Adrenal gland (tissue), 12 donors: ENCODE results near the gene DYRK1A. TPM values are rescaled to one million over a fixed set of nuclear protein-coding genes. Genes with fewer than 3 reads are reported as not detected.
"Not testable (repeated sequence)": the region's sequence is repeated elsewhere in the genome, so short reads cannot be mapped to it uniquely, and the experiment has no call there.

ENCODE experiments used
- DNase-seq, 7 donors: peaks; one replicate each; pipeline ENCODE4 v3.0.0-alpha.2; 2019 to 2020
- H3K27ac ChIP-seq, 5 donors: fragments of 200-600 bp; sonication (generic) in 4 of 5; 1 replicate in 3 of 5; 2 replicates in 2 of 5; pipeline versions ENCODE4 v1.5.1 to v1.8.0; 2016 to 2020; ENCODE audit warnings: mild to moderate bottlenecking in 1 of 5
- H3K27me3 ChIP-seq: fragments of 200-600 bp; 2 replicates; pipeline ENCODE4 v1.8.0; 2021
- H3K36me3 ChIP-seq, 2 donors: fragments of 200-600 bp; replicated peaks in 1 of 2; 1 replicate in 1 of 2; 2 replicates in 1 of 2; pipeline versions ENCODE4 v1.5.1 to v1.8.0; 2018 to 2022
- H3K4me1 ChIP-seq, 2 donors: fragments of 200-600 bp; replicated peaks in 1 of 2; 1 replicate in 1 of 2; 2 replicates in 1 of 2; pipeline versions ENCODE4 v1.5.1 to v1.8.0; 2018 to 2021
- H3K4me3 ChIP-seq, 4 donors: fragments of 200-600 bp; sonication (generic) in 3 of 4; one replicate each; pipeline ENCODE4 v1.5.1; 2016 to 2018
- H3K9me3 ChIP-seq, 3 donors: fragments of 200-600 bp; sonication (generic) in 1 of 3; replicated peaks in 1 of 3; 1 replicate in 2 of 3; 2 replicates in 1 of 3; pipeline versions ENCODE4 v1.5.1 to v1.8.0; 2016 to 2021
- POLR2A ChIP-seq, 2 donors: fragments of 450-650 bp; IDR thresholded peaks; one replicate each; pipeline ENCODE4 v1.6.1; 2017; ENCODE audit warnings: antibody characterized with exemption in 2 of 2, mild to moderate bottlenecking in 2 of 2, moderate library complexity in 1 of 2
- WGBS, 4 donors: extraction: QIAGEN DNeasy Blood & Tissue Kit in 2 of 4; methylation state at CpG; one replicate each; pipeline versions ENCODE4 v1.1.5 to v1.1.7; 2013 to 2017; 5-methylcytosine and 5-hydroxymethylcytosine counted together
- intact Hi-C, 2 donors: fragments of 100-400 bp; cut with DNase I; formaldehyde crosslinking; loops; one replicate each; pipeline versions ENCODE4 v1.14.1 to v1.15.0; 2022 to 2023
- polyA plus RNA-seq, 3 donors: library from polyadenylated mRNA; stranded (reverse); fragments of 200-250 nt in 2 of 3; fragments of 350-450 nt in 1 of 3; fragmentation: Illumina TruSeq in 1 of 3; extraction: RNeasy Lipid Tissue Mini Kit (QIAGEN cat#74804) in 1 of 3; gene quantifications; one replicate each; pipeline ENCODE4 v1.2.3, GENCODE V29; 2013 to 2014
- total RNA-seq, 9 donors: library from RNA; depleted of rRNA in 4 of 9; stranded (reverse); fragments of >200 nt in 4 of 9; fragments of 120-200 nt in 1 of 9; fragmentation: NEBNext Ultra II Directional in 1 of 9; extraction: Animal tissue kit (Norgen Biotek cat#: 25700) in 1 of 9; gene quantifications; one replicate each; pipeline versions ENCODE4 v1.1.0 to v1.2.4, GENCODE V29; 2013 to 2023
- TF ChIP-seq, protein P1 (sequence below), 6 experiments: fragments of 450-650 bp in 4 of 6; fragments of 200-600 bp in 2 of 6; sonication (generic) in 1 of 6; IDR thresholded peaks; 1 replicate in 5 of 6; 2 replicates in 1 of 6; pipeline versions ENCODE4 v1.5.1 to v1.8.0; 2016 to 2021; ENCODE audit warnings: antibody characterized with exemption in 6 of 6, mild to moderate bottlenecking in 2 of 6, moderate library complexity in 1 of 6
- donor health status: healthy with polysubstance abuse.
- donor health status: Bipolar disorder and iron deficiency.
- donor health status: DM: yes; HTN: yes; CAD: no.
- donor health status: DM: no; HTN: no; CAD: no.
- donor health status: DM: no; HTN: no; CAD: no.
- donor health status: DM: yes; HTN: yes; CAD: no.

The DYRK1A gene
- total and polyA plus RNA-seq, 12 donors: 23.6 to 92.3 (median 57.7) TPM

DNA sequence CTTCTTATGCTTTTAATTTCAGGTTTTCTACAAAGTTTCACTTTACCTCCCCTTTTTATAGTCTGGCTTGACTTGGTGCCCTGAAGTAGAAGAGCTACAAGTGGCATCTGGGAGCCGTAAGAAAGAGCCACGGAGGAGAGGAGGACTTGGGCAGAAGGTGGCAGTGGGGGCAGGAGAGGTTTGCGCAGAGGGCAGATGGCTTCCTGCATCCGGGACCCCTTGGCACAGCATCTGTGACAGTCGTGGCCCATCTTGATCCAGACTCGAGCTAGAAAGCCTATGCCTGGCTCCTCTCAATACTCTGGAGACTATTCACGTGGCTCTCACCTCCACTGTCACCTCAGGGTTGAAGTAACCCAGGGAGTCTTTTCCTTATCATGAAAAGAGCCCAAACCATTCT is 169.1 kb downstream of the DYRK1A start:
- H3K4me1 ChIP-seq: no peaks in the 10 kb centered on the region
- WGBS, 4 donors: 84 to 90% (median 87%) methylated on average over 7 of the region's 7 CpGs
- H3K27me3 ChIP-seq: no peaks in the 10 kb centered on the region
- DNase-seq: peak in 1 of 7 donors; percentile 17
- H3K27ac ChIP-seq: no peak overlapping the region
- H3K36me3 ChIP-seq: no peaks in the 10 kb centered on the region
- intact Hi-C loops: no loop called here
- H3K4me3 ChIP-seq: no peak overlapping the region
- H3K9me3 ChIP-seq: no peaks in the 10 kb centered on the region
- no peak for TF ChIP-seq POLR2A (IDR thresholded peaks at IDR 0.05)
- TF ChIP-seq, protein P1, sequence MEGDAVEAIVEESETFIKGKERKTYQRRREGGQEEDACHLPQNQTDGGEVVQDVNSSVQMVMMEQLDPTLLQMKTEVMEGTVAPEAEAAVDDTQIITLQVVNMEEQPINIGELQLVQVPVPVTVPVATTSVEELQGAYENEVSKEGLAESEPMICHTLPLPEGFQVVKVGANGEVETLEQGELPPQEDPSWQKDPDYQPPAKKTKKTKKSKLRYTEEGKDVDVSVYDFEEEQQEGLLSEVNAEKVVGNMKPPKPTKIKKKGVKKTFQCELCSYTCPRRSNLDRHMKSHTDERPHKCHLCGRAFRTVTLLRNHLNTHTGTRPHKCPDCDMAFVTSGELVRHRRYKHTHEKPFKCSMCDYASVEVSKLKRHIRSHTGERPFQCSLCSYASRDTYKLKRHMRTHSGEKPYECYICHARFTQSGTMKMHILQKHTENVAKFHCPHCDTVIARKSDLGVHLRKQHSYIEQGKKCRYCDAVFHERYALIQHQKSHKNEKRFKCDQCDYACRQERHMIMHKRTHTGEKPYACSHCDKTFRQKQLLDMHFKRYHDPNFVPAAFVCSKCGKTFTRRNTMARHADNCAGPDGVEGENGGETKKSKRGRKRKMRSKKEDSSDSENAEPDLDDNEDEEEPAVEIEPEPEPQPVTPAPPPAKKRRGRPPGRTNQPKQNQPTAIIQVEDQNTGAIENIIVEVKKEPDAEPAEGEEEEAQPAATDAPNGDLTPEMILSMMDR (IDR thresholded peaks at IDR 0.05): no peak

DNA sequence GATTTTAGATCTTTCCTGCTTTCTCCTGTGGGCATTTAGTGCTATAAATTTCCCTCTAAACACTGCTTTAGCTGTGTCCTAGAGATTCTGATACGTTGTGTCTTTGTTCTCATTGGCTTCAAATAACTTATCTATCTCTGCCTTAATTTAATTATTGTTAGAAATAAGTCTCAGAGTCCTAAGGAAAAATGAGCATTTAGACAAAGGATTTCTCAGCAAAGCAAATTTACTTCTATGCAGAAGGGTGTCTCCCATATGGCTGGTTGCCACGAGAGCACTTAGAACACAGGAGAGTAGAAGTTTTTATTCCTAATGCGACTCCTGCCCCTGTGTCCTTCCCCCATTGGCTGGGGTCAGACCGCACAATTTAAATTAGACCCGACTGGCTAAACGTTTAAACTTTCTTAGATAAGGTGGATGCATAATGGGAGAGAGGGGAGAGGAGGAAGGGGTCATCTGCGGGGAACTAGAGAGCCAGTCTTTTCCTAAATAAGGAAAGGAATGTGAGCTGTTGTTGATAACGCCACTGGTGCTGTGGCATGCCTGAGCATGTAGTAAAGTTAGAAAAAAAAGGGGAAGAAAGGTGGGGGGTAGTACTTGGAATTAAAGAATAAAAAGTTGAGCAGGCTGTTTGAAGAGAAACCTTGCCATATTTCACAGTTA is 170.2 kb downstream of the DYRK1A start:
- Histone ChIP-seq H3K36me3 (no peaks in the 10 kb centered on the region), H3K9me3 (no peaks in the 10 kb centered on the region), H3K4me1 (no peaks in the 10 kb centered on the region), H3K27ac (no peak overlapping the region), H3K4me3 (no peak overlapping the region), H3K27me3 (no peaks in the 10 kb centered on the region)
- intact Hi-C loops: no loop called here
- no peak for TF ChIP-seq POLR2A (IDR thresholded peaks at IDR 0.05)
- TF ChIP-seq, protein P1 (IDR thresholded peaks at IDR 0.05): no peak
- no peak for DNase-seq
- 69 to 78% (median 72%) methylated on average over 8 of the region's 8 CpGs for WGBS, 4 donors

DNA sequence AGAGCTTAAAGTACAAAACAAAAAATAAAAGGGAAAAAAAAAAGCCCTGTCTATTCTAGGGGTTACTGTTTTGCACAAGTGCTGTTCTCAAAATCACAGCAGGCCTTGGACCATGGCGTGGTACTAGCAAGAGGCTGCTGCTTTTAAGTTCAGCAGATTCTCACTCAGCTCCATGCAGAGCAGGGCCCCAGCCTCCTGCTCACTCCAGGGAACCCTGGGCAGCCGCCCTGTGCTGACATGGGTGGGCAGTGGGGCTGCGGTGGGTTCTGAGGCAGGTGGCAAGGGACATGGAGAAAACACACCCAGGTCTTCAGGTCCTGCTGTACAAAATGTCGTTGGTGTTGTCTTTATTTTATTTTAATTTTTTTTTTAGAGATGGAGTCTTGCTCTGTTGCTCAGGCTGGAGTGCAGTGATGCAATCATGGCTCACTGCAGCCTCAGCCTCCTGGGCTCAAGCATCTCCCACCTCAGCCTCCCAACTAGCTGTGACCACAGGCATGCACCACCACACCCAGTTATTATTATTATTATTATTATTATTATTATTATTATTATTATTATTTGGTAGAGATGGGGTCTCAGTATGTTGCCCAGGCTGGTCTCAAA is 170.9 kb downstream of the DYRK1A start:
- H3K27me3 ChIP-seq: no peaks in the 10 kb centered on the region
- TF ChIP-seq, protein P1 (IDR thresholded peaks at IDR 0.05): no peak
- TF ChIP-seq POLR2A (IDR thresholded peaks at IDR 0.05): no peak
- 77 to 93% (median 89%) methylated on average over 3 to 4 of the region's 4 CpGs for WGBS, 4 donors
- H3K4me3 ChIP-seq: no peak overlapping the region
- no peaks in the 10 kb centered on the region for H3K4me1 ChIP-seq
- DNase-seq: peak in 1 of 7 donors; percentile 29
- no peaks in the 10 kb centered on the region for H3K36me3 ChIP-seq
- no peaks in the 10 kb centered on the region for H3K9me3 ChIP-seq
- intact Hi-C loops: no loop called here
- no peak overlapping the region for H3K27ac ChIP-seq

DNA sequence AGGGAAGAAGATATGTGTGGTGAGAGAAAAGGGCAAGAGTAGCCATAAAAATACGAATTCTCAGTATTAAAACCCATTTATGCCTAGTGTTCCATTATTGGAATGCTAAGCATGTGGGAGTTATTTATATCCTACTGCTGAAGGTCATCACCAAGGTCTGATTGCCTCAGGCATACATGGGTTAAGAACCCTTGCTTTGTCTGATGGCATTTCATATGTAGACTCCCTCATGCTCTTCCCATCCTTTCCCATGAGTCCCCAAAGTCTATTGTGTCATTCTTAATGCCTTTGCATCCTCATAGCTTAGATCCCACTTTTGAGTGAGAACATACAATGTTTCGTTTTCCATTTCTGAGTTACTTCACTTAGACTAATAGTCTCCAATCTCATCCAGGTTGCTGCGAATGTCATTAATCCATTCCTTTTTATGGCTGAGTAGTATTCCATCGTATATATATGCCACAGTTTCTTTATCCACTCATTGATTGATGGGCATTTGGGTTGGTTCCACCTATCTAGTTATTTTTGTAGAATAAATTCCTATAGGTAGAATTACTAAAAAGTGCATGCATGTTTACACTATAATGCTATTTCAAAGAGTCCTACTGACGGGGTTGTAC is 172.5 kb downstream of the DYRK1A start:
- Histone ChIP-seq H3K27ac (no peak overlapping the region), H3K36me3 (no peaks in the 10 kb centered on the region), H3K4me3 (no peak overlapping the region), H3K4me1 (no peaks in the 10 kb centered on the region), H3K27me3 (no peaks in the 10 kb centered on the region), H3K9me3 (no peaks in the 10 kb centered on the region)
- no peak for DNase-seq
- intact Hi-C loops: no loop called here
- TF ChIP-seq, protein P1 (IDR thresholded peaks at IDR 0.05): no peak
- no peak for TF ChIP-seq POLR2A (IDR thresholded peaks at IDR 0.05)
- 79 to 81% (median 80%) methylated on average over 5 of the region's 5 CpGs for WGBS, 4 donors

DNA sequence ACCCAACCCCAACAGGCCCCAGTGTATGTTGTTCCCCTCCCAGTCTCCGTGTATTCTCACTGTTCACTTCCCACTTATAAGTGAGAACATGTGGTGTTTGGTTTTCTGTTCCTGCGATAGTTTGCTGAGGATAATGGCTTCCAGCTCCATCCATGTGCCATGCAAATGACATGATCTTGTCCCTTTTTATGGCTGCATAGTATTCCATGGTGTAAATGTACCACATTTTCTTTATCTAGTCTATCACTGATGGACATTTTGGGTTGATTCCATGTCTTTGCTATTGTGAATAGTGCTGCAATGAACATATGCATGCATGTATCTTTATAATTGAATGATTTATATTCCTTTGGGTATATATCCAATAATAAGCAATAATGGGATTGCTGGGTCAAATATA is 174.6 kb downstream of the DYRK1A start:
- WGBS, 4 donors: 86 to 96% (median 90%) methylated on average over 2 of the region's 2 CpGs
- H3K27me3 ChIP-seq, DNase-seq, intact Hi-C loops, H3K4me1 ChIP-seq, H3K4me3 ChIP-seq, H3K9me3 ChIP-seq, H3K27ac ChIP-seq, H3K36me3 ChIP-seq: not testable (repeated sequence)
